SK-N-SH (cell line): ENCODE results near the gene HNRNPF. TPM values are rescaled to one million over a fixed set of nuclear protein-coding genes. Genes with fewer than 3 reads are reported as not detected.

Experiments
- CTCF ChIA-PET: fragments of 300-600, 350-600 bp; formaldehyde crosslinking; extraction: SDS; loops from one replicate; lab custom pipeline; 2021; lab: Yijun Ruan, JAX
- POLR2A ChIA-PET: fragments of 350-600 bp; sonication (Branson Sonifier 250); formaldehyde crosslinking; extraction: SDS; loops from one replicate; lab custom pipeline; 2020; ENCODE audit warnings: antibody characterized with exemption, inconsistent platforms; lab: Yijun Ruan, JAX
- DNase-seq: peaks from one replicate; pipeline ENCODE4 v3.0.0; 2012
- H2AFZ ChIP-seq: fragments of 200-600 bp; sonication (generic); 2 replicates; pipeline ENCODE4 v1.8.1; 2016; ENCODE audit warnings: antibody characterized with exemption, mild to moderate bottlenecking, low read depth
- H3F3A ChIP-seq: fragments of 200-600 bp; sonication (generic); replicated peaks from 2 replicates; pipeline ENCODE3; 2016; ENCODE audit warnings: antibody characterized with exemption, mild to moderate bottlenecking; ENCODE audit not compliant: insufficient read depth
- H3K27ac ChIP-seq, 2 experiments: fragments of 200-500 bp in 1 of 2; fragments of 200-600 bp in 1 of 2; sonication (Bioruptor generic) in 1 of 2; sonication (generic), shearing (Covaris generic) in 1 of 2; 2 replicates each; pipeline versions ENCODE4 v1.5.1 to v1.6.1; 2014 to 2016; ENCODE audit warnings: low read depth in 2 of 2, inconsistent platforms in 1 of 2, low read length in 1 of 2, mild to moderate bottlenecking in 1 of 2, mixed read lengths in 1 of 2
- H3K27me3 ChIP-seq: fragments of 200-600 bp; sonication (generic), shearing (Covaris generic); 2 replicates; pipeline ENCODE4 v1.6.1; 2016; ENCODE audit warnings: mixed run types; ENCODE audit not compliant: insufficient read depth
- H3K36me3 ChIP-seq, 2 experiments: fragments of 200-500 bp in 1 of 2; fragments of 200-600 bp in 1 of 2; sonication (Bioruptor generic) in 1 of 2; sonication (generic) in 1 of 2; replicated peaks in 1 of 2; 2 replicates each; pipeline versions ENCODE3 to v1.5.1; 2014 to 2016; ENCODE audit warnings: low read length in 1 of 2, mild to moderate bottlenecking in 1 of 2; ENCODE audit not compliant: insufficient read depth in 2 of 2, control insufficient read depth in 1 of 2
- H3K4me1 ChIP-seq, 2 experiments: fragments of 200-500 bp in 1 of 2; fragments of 200-600 bp in 1 of 2; sonication (Bioruptor generic) in 1 of 2; sonication (generic), shearing (Covaris generic) in 1 of 2; 2 replicates each; pipeline versions ENCODE4 v1.5.1 to v1.6.1; 2014 to 2016; ENCODE audit warnings: low read depth in 1 of 2, low read length in 1 of 2, mixed run types in 1 of 2; ENCODE audit not compliant: insufficient read depth in 2 of 2, control insufficient read depth in 1 of 2
- H3K4me2 ChIP-seq: fragments of 200-600 bp; sonication (generic), shearing (Covaris generic); 2 replicates; pipeline ENCODE4 v1.6.1; 2017; ENCODE audit warnings: mixed run types
- H3K4me3 ChIP-seq, 2 experiments: fragments of 200-500 bp in 1 of 2; fragments of 200-600 bp in 1 of 2; sonication (Bioruptor generic) in 1 of 2; sonication (generic), shearing (Covaris generic) in 1 of 2; 2 replicates each; pipeline versions ENCODE4 v1.5.1 to v1.8.1; 2014 to 2016; ENCODE audit warnings: low read depth in 2 of 2, inconsistent platforms in 1 of 2, low read length in 1 of 2, mild to moderate bottlenecking in 1 of 2, mixed read lengths in 1 of 2, moderate library complexity in 1 of 2
- H3K79me2 ChIP-seq: fragments of 200-600 bp; sonication (generic); 2 replicates; pipeline ENCODE4 v1.8.1; 2017; ENCODE audit warnings: mild to moderate bottlenecking; ENCODE audit not compliant: insufficient read depth
- H3K9ac ChIP-seq: fragments of 200-600 bp; sonication (generic); 2 replicates; pipeline ENCODE4 v1.6.1; 2017; ENCODE audit warnings: mixed run types
- H3K9me2 ChIP-seq: fragments of 200-600 bp; sonication (generic); 2 replicates; pipeline ENCODE4 v1.6.1; 2017; ENCODE audit warnings: mixed run types
- H3K9me3 ChIP-seq: fragments of 200-600 bp; sonication (generic); 2 replicates; pipeline ENCODE4 v1.6.1; 2017; ENCODE audit warnings: mixed run types, mild to moderate bottlenecking, moderate library complexity
- H4K20me1 ChIP-seq: fragments of 200-600 bp; sonication (generic); 2 replicates; pipeline ENCODE4 v1.6.1; 2017; ENCODE audit warnings: mild to moderate bottlenecking, mixed run types; ENCODE audit not compliant: insufficient read depth
- ELF1 ChIP-seq: IDR thresholded peaks from 2 replicates; pipeline ENCODE4 v1.4.0; 2012
- EP300 ChIP-seq, 2 experiments: IDR thresholded peaks; 2 replicates each; pipeline versions ENCODE4 v1.4.0 to v1.6.1; 2012; ENCODE audit warnings: borderline replicate concordance in 1 of 2, low read depth in 1 of 2, low read length in 1 of 2
- FOSL2 ChIP-seq: IDR thresholded peaks from 2 replicates; pipeline ENCODE4 v1.4.0; 2012; ENCODE audit warnings: low read depth, mild to moderate bottlenecking, moderate library complexity, borderline replicate concordance
- FOXJ3 ChIP-seq: sonication (generic); formaldehyde crosslinking; IDR thresholded peaks from 2 replicates; pipeline ENCODE4 v1.5.1; 2020; ENCODE audit warnings: mild to moderate bottlenecking, missing genetic modification reagents
- GABPA ChIP-seq: IDR thresholded peaks from 2 replicates; pipeline ENCODE4 v1.4.0; 2012; ENCODE audit warnings: low read depth, mild to moderate bottlenecking
- MAX ChIP-seq: IDR thresholded peaks from 2 replicates; pipeline ENCODE4 v1.4.0; 2012; ENCODE audit warnings: low read depth
- MEF2A ChIP-seq: IDR thresholded peaks from 2 replicates; pipeline ENCODE4 v1.4.0; 2012; ENCODE audit warnings: low read depth, borderline replicate concordance
- MXI1 ChIP-seq: IDR thresholded peaks from 2 replicates; pipeline ENCODE4 v1.6.1; 2012; ENCODE audit warnings: mild to moderate bottlenecking, low read depth, low read length, improper control_type of control experiment
- NRF1 ChIP-seq: IDR thresholded peaks from 2 replicates; pipeline ENCODE4 v1.6.1; 2012; ENCODE audit warnings: low read depth, mild to moderate bottlenecking, low read length
- PBX3 ChIP-seq: IDR thresholded peaks from 2 replicates; pipeline ENCODE4; 2012
- POLR2AphosphoS5 ChIP-seq: IDR thresholded peaks from 2 replicates; pipeline ENCODE4 v1.6.1; 2012; ENCODE audit warnings: low read depth, low read length
- RAD21 ChIP-seq: IDR thresholded peaks from 2 replicates; pipeline ENCODE4 v1.6.1; 2012; ENCODE audit warnings: mild to moderate bottlenecking, low read length
- REST ChIP-seq: IDR thresholded peaks from 2 replicates; pipeline ENCODE4 v1.6.1; 2012; ENCODE audit warnings: mild to moderate bottlenecking, low read depth, low read length, moderate library complexity
- RFX5 ChIP-seq: IDR thresholded peaks from 2 replicates; pipeline ENCODE4 v1.6.1; 2012; ENCODE audit warnings: mild to moderate bottlenecking, improper control_type of control experiment, low read length
- SIN3A ChIP-seq: IDR thresholded peaks from 2 replicates; pipeline ENCODE4 v1.6.1; 2012; ENCODE audit warnings: low read depth, mild to moderate bottlenecking, low read length, moderate library complexity, borderline replicate concordance
- TAF1 ChIP-seq: IDR thresholded peaks from 2 replicates; pipeline ENCODE4 v1.6.1; 2012; ENCODE audit warnings: low read depth, mild to moderate bottlenecking, low read length, moderate library complexity, borderline replicate concordance
- ZBTB33 ChIP-seq: IDR thresholded peaks from 2 replicates; pipeline ENCODE4 v1.4.0; 2012; ENCODE audit warnings: low read depth, borderline replicate concordance
- WGBS: methylation state at CpG from one replicate; pipeline ENCODE4 v1.1.6; 2017; ENCODE audit warnings: low lambda C conversion rate; 5-methylcytosine and 5-hydroxymethylcytosine counted together
- polyA plus RNA-seq, 3 experiments: library from polyadenylated mRNA; depleted of rRNA; stranded (reverse); fragments of >200 nt; gene quantifications; 2 replicates each; pipeline ENCODE4 v1.2.3, GENCODE V29; 2012

Gene HNRNPF
- 195 and 217 TPM in 2 replicates for polyA plus RNA-seq (2012; rRNA removed)
- polyA plus RNA-seq (2012; cell fraction: cytosol; rRNA removed), result 185 and 227 TPM in 2 replicates
- polyA plus RNA-seq (2012; cell fraction: nucleus; rRNA removed), result 101 and 146 TPM in 2 replicates

- WGBS, result under 1% methylated on average over 37 of the region's 68 CpGs
- TF ChIP-seq MAX (peak; percentile 99), EP300 (IDR thresholded peaks at IDR 0.05; ENCODE audit: borderline replicate concordance in 1 of 2, low read depth in 1 of 2, low read length in 1 of 2) (no peak; a peak in 1 of 4 replicates), GABPA (peak; percentile 75), POLR2AphosphoS5 (peak; percentile 87), FOSL2 (no peak), TAF1 (no peak; the same call in 1 of the 2 replicates), MEF2A (no peak), PBX3 (0 out of 2 replicates have a peak, but pooled peaks have one; percentile 4), SIN3A (peak; percentile 77; the same call in 1 of the 2 replicates), FOXJ3 (CRISPR knock-in tag) (no peak), RFX5 (peak; percentile 73; the same call in 1 of the 2 replicates), ELF1 (peak; percentile 83), ZBTB33 (no peak), NRF1 (peak; percentile 59), REST (0 out of 2 replicates have a peak, but pooled peaks have one; percentile 19), RAD21 (no peak), MXI1 (peak; percentile 77)
- TF ChIP-seq, all 33 proteins: peak for 10
- Histone ChIP-seq H3K79me2 (peaks cover 51% of the 10 kb centered on the region), H2AFZ (peak within 1 kb of the TSS; percentile 98), H3K9me3 (no peaks in the 10 kb centered on the region), H3K4me3 (peak within 1 kb of the TSS; percentile 67 to 86), H3K27me3 (no peaks in the 10 kb centered on the region), H3K4me1 (peaks cover 11 to 12% of the 10 kb centered on the region in 2 experiments; a peak in 2 of 4 replicates), H3K4me2 (peak within 1 kb of the TSS; percentile 98), H3K36me3 (peaks cover 0 to 9% of the 10 kb centered on the region in 2 experiments), H3F3A (peaks cover 18% of the 10 kb centered on the region), H3K9me2 (no peaks in the 10 kb centered on the region), H3K9ac (peak within 1 kb of the TSS; percentile 99), H3K27ac (peak within 1 kb of the TSS; percentile 92 to 97), H4K20me1 (peaks cover 39% of the 10 kb centered on the region)
- peak; percentile 94 for DNase-seq
- POLR2A ChIA-PET, result interaction anchor here (1.4 to 1.7 kb wide), 4 partner anchors 11 to 27 kb away, joined by 4 to 12 read pairs (median 8); partner anchors contain the start of gene ZNF487
- CTCF ChIA-PET, result interaction anchor here (0.6 to 1.8 kb wide), 4 partner anchors 11 to 202 kb away, joined by 3 to 6 read pairs (median 5); partner anchors contain the start of gene ZNF487
These were observed at the start of gene HNRNPF for GRCh38 chr10:43408710-43409384. Gene HNRNPF (minus strand): TSS chr10:43409186. CDS start chr10:43387884, 21,302 bp downstream.
